HG03060 (cell line): ENCODE results near the gene DYNC2H1.

ENCODE experiments used
- ATAC-seq: cut with Tn5 transposase; IDR thresholded peaks from one replicate; pipeline ENCODE4 v1.9.1; 2021; ENCODE audit warnings: low read depth, moderate number of reproducible peaks; ENCODE audit not compliant: unreplicated experiment

The DYNC2H1 gene

GRCh38 chr11:103274025-103274424 lies 164.8 kb downstream of the DYNC2H1 start:
- no peak for ATAC-seq

- ATAC-seq, result no peak
Observed at GRCh38 chr11:103279821-103280220, 170.6 kb downstream of the DYNC2H1 start.

GRCh38 chr11:103281301-103281700 lies 172.1 kb downstream of the DYNC2H1 start:
- ATAC-seq, result no peak

GRCh38 chr11:103284260-103284659 lies 175.0 kb downstream of the DYNC2H1 start:
- ATAC-seq, result no peak

- ATAC-seq, result no peak
Observed at GRCh38 chr11:103294516-103294915, 185.3 kb downstream of the DYNC2H1 start.

- no peak for ATAC-seq
Observed at GRCh38 chr11:103295704-103296103, 186.5 kb downstream of the DYNC2H1 start.

GRCh38 chr11:103297900-103298299 lies 188.7 kb downstream of the DYNC2H1 start:
- ATAC-seq, result no peak

- no peak for ATAC-seq
Observed at GRCh38 chr11:103315248-103315647, 206.0 kb downstream of the DYNC2H1 start.

- ATAC-seq, result no peak
Observed at GRCh38 chr11:103317118-103317517, 207.9 kb downstream of the DYNC2H1 start.

GRCh38 chr11:103322821-103323220 lies 213.6 kb downstream of the DYNC2H1 start:
- no peak for ATAC-seq

- ATAC-seq, result no peak
Observed at GRCh38 chr11:103325686-103326069, 216.5 kb downstream of the DYNC2H1 start.

GRCh38 chr11:103326070-103326794 lies 217.0 kb downstream of the DYNC2H1 start:
- peak; percentile 91 for ATAC-seq

GRCh38 chr11:103327721-103328120 lies 218.5 kb downstream of the DYNC2H1 start:
- ATAC-seq, result no peak

GRCh38 chr11:103332409-103332808 lies 223.2 kb downstream of the DYNC2H1 start:
- no peak for ATAC-seq

GRCh38 chr11:103338621-103339484 lies 229.6 kb downstream of the DYNC2H1 start:
- ATAC-seq, result no peak

GRCh38 chr11:103339485-103339857 lies 230.2 kb downstream of the DYNC2H1 start:
- no peak for ATAC-seq

GRCh38 chr11:103340956-103341355 lies 231.7 kb downstream of the DYNC2H1 start:
- ATAC-seq, result no peak

GRCh38 chr11:103344886-103345285 lies 235.7 kb downstream of the DYNC2H1 start:
- no peak for ATAC-seq

- no peak for ATAC-seq
Observed at GRCh38 chr11:103349595-103349994, 240.4 kb downstream of the DYNC2H1 start.

- no peak for ATAC-seq
Observed at GRCh38 chr11:103354656-103355055, 245.4 kb downstream of the DYNC2H1 start.

- ATAC-seq, result no peak
Observed at GRCh38 chr11:103358251-103358650, 249.0 kb downstream of the DYNC2H1 start.

- ATAC-seq, result no peak
Observed at GRCh38 chr11:103359216-103359615, 250.0 kb downstream of the DYNC2H1 start.
